GM23248 (cell line): ENCODE measurements around the gene NDUFS7.

Experiments
- EZH2 ChIP-seq: fragments of 200-600 bp; sonication (generic); IDR thresholded peaks from 2 replicates; pipeline ENCODE4 v1.6.1; 2018; ENCODE audit warnings: antibody characterized with exemption, mild to moderate bottlenecking; ENCODE audit not compliant: insufficient read depth, poor library complexity, severe bottlenecking
- EZH2phosphoT487 ChIP-seq: fragments of 200-600 bp; sonication (generic); IDR thresholded peaks from 2 replicates; pipeline ENCODE4 v1.6.1; 2018; ENCODE audit warnings: antibody characterized with exemption, moderate library complexity, mild to moderate bottlenecking, low read depth; ENCODE audit not compliant: insufficient read depth

GRCh38 chr19:1425102-1425837 lies 41.6 kb downstream of the NDUFS7 start:
- TF ChIP-seq EZH2phosphoT487: no peak
- TF ChIP-seq EZH2: no peak
